GM12878 (cell line): ENCODE results near the gene MCM5. TPM values are rescaled to one million over a fixed set of nuclear protein-coding genes. Genes with fewer than 3 reads are reported as not detected.
A peak's percentile ranks its signal among the peaks of the same experiment; 100 is the strongest.

Source experiments
- ATAC-seq: fragments of 200-7000 bp; cut with Tn5 transposase; 3 replicates; pipeline ENCODE4 v1.9.1; 2020; ENCODE audit warnings: mild to moderate bottlenecking, moderate library complexity
- BruUV-seq: library from RNA; stranded (reverse); fragments of 400-500 nt; replicated peaks from 2 replicates; lab custom pipeline; 2021; lab: Mats Ljungman, UMichigan
- CTCF ChIA-PET: fragments of 300-600 bp; sonication (Branson Sonifier 250); formaldehyde crosslinking; extraction: SDS; loops from one replicate; lab custom pipeline; 2021; ENCODE audit warnings: inconsistent platforms; lab: Yijun Ruan, JAX
- POLR2A ChIA-PET: fragments of 350-600 bp; formaldehyde crosslinking; extraction: SDS; loops from one replicate; lab custom pipeline; 2021; ENCODE audit warnings: inconsistent platforms; lab: Charles Lee
- RAD21 ChIA-PET: fragments of 300-600 bp; sonication (Branson Sonifier 250); formaldehyde crosslinking; loops from one replicate; lab custom pipeline; 2023; ENCODE audit warnings: antibody characterized with exemption; ENCODE audit not compliant: unreplicated experiment; lab: Charles Lee
- SMC1A ChIA-PET: fragments of 300-600 bp; sonication (Branson Sonifier 250); formaldehyde crosslinking; loops from one replicate; lab custom pipeline; 2023; ENCODE audit not compliant: unreplicated experiment, uncharacterized antibody; lab: Charles Lee
- DNase-seq: peaks from one replicate; pipeline ENCODE4 v3.0.0-alpha.2; 2011; ENCODE audit warnings: low read depth, low spot score
- FAIRE-seq: peaks from 3 replicates; lab custom pipeline; 2011; peaks lifted over from hg19 to GRCh38; lab: Jason Lieb, UNC
- H2AFZ ChIP-seq: 2 replicates; pipeline ENCODE4 v1.6.0; 2011; ENCODE audit warnings: low read depth, low read length, control low read depth; ENCODE audit not compliant: control insufficient read depth
- H3K27ac ChIP-seq: 2 replicates; pipeline ENCODE4 v1.5.1; 2011; ENCODE audit warnings: control low read depth; ENCODE audit not compliant: control insufficient read depth, insufficient read depth
- H3K27me3 ChIP-seq, 2 experiments: replicated peaks in 1 of 2; 2 replicates each; pipeline versions ENCODE4 v1.6.0 to v1.6.1; 2011; ENCODE audit warnings: low read length in 1 of 2; ENCODE audit not compliant: control insufficient read depth in 2 of 2, insufficient read depth in 2 of 2
- H3K36me3 ChIP-seq, 2 experiments: 2 replicates each; pipeline ENCODE4 v1.5.1; 2011; ENCODE audit warnings: low read length in 1 of 2; ENCODE audit not compliant: control insufficient read depth in 2 of 2, insufficient read depth in 2 of 2
- H3K4me1 ChIP-seq: 2 replicates; pipeline ENCODE4 v1.6.1; 2011; ENCODE audit warnings: mild to moderate bottlenecking, low read length, moderate library complexity, mixed read lengths; ENCODE audit not compliant: control insufficient read depth, insufficient read depth
- H3K4me2 ChIP-seq: 2 replicates; pipeline ENCODE4 v1.6.0; 2011; ENCODE audit warnings: control low read depth; ENCODE audit not compliant: control insufficient read depth, insufficient read depth
- H3K4me3 ChIP-seq: fragments of 200-600 bp; sonication (generic); 2 replicates; pipeline ENCODE4 v1.5.1; 2016
- H3K79me2 ChIP-seq: 2 replicates; pipeline ENCODE4 v1.6.0; 2011; ENCODE audit warnings: low read length; ENCODE audit not compliant: control insufficient read depth, insufficient read depth
- H3K9ac ChIP-seq: 2 replicates; pipeline ENCODE4 v1.8.0; 2011; ENCODE audit warnings: low read length, control low read depth, mixed read lengths; ENCODE audit not compliant: control insufficient read depth, insufficient read depth
- H3K9me3 ChIP-seq: replicated peaks from 3 replicates; pipeline ENCODE4 v1.5.1; 2011; ENCODE audit warnings: mild to moderate bottlenecking, low read length; ENCODE audit not compliant: control insufficient read depth, insufficient read depth
- H4K20me1 ChIP-seq: 2 replicates; pipeline ENCODE4 v1.6.0; 2011; ENCODE audit not compliant: control insufficient read depth, insufficient read depth
- BACH1 ChIP-seq: fragments of 450-650 bp; IDR thresholded peaks from 2 replicates; pipeline ENCODE4 v1.6.1; 2017; ENCODE audit warnings: mild to moderate bottlenecking, borderline replicate concordance
- BCL3 ChIP-seq: IDR thresholded peaks from 2 replicates; pipeline ENCODE4 v1.6.1; 2011; ENCODE audit warnings: borderline replicate concordance, low read depth, mild to moderate bottlenecking, moderate library complexity, low read length; ENCODE audit not compliant: insufficient read depth, poor library complexity, severe bottlenecking
- ESRRA ChIP-seq: IDR thresholded peaks from 2 replicates; pipeline ENCODE4 v1.6.1; 2012; ENCODE audit warnings: mild to moderate bottlenecking, low read length, improper control_type of control experiment
- HCFC1 ChIP-seq: fragments of 150-350 bp; IDR thresholded peaks from 2 replicates; pipeline ENCODE4 v1.6.1; 2014; ENCODE audit warnings: low read length
- SREBF2 ChIP-seq: IDR thresholded peaks from 2 replicates; pipeline ENCODE4 v1.6.1; 2012; ENCODE audit warnings: mild to moderate bottlenecking, low read length
- TBL1XR1 ChIP-seq: IDR thresholded peaks from 2 replicates; pipeline ENCODE4 v1.6.1; 2012; ENCODE audit warnings: low read depth, low read length, improper control_type of control experiment
- TCF12 ChIP-seq: IDR thresholded peaks from 2 replicates; pipeline ENCODE4 v1.6.1; 2011; ENCODE audit warnings: low read depth, mild to moderate bottlenecking, low read length
- WGBS: methylation state at CpG from one replicate; pipeline ENCODE4 v1.1.6; 2016; ENCODE audit warnings: low lambda C conversion rate; ENCODE audit not compliant: insufficient replicate concordance, insufficient coverage; ENCODE audit errors: missing lambda C conversion rate; 5-methylcytosine and 5-hydroxymethylcytosine counted together
- in situ Hi-C: fragments of 300-500 bp; cut with MboI; formaldehyde crosslinking; loops from 9 replicates; pipeline ENCODE4 v1.14.3; 2018; ENCODE audit warnings: mixed read lengths
- intact Hi-C: fragments of 100-400 bp; cut with micrococcal nuclease; formaldehyde crosslinking; loops from one replicate; pipeline ENCODE4 v1.14.2; 2022; ENCODE audit not compliant: unreplicated experiment
- polyA plus RNA-seq, 11 experiments: library from polyadenylated mRNA; depleted of rRNA in 4 of 11; unstranded in 6 of 11; stranded (reverse) in 5 of 11; fragments of >200 nt; fragmentation: Nextera tagmentation in 4 of 11; fragmentation: Illumina TruSeq in 1 of 11; extraction: Ambion mirVana in 4 of 11; extraction: Trizol in 1 of 11; gene quantifications; 1 replicate in 1 of 11; 2 replicates in 10 of 11; pipeline versions ENCODE4 v1.2.1 to v1.2.3, GENCODE V29; 2011 to 2016; ENCODE audit warnings: inconsistent platforms in 2 of 11, missing spikeins in 2 of 11, low read depth in 1 of 11
- total RNA-seq, 4 experiments: library from RNA; depleted of rRNA in 3 of 4; stranded (reverse); fragments of >200 nt in 3 of 4; fragmentation: Illumina TruSeq in 1 of 4; extraction: Trizol in 1 of 4; gene quantifications; 2 replicates each; pipeline versions ENCODE4 v1.2.1 to v1.2.3, GENCODE V29; 2013 to 2021

Gene MCM5
- total and polyA plus RNA-seq, 10 of the 15 experiments (the other 5 are each of a cell fraction or from before 2014, with no cell fraction given) = 14.1 to 360 (median 164) TPM

- POLR2A ChIA-PET = no interaction called here
- SMC1A ChIA-PET = no interaction called here
- DNase-seq (no peak), FAIRE-seq (no peak), ATAC-seq (no peak)
- H3K4me2 ChIP-seq = no peak overlapping the region
- no peak overlapping the region for H3K27ac ChIP-seq
- no peak overlapping the region for H3K4me3 ChIP-seq
- no peaks in the 10 kb centered on the region for H3K79me2 ChIP-seq
- CTCF ChIA-PET = no interaction called here
- in situ Hi-C loops (no loop called here), intact Hi-C loops (no loop called here)
- H2AFZ ChIP-seq = no peak overlapping the region
- no peaks in the 10 kb centered on the region for H3K9me3 ChIP-seq
- H4K20me1 ChIP-seq = no peaks in the 10 kb centered on the region
- H3K27me3 ChIP-seq = no peaks in the 10 kb centered on the region
- H3K9ac ChIP-seq = no peak overlapping the region
- peaks cover 0 to 6% of the 10 kb centered on the region in 2 experiments; a peak in 3 of 4 replicates for H3K36me3 ChIP-seq
- WGBS = 90% methylated on average over 13 of the region's 13 CpGs
- BruUV-seq = no TSS peak
- TF ChIP-seq HCFC1 = no peak
- no peak for TF ChIP-seq SREBF2
- peak; percentile 34 for TF ChIP-seq BCL3
- RAD21 ChIA-PET = no interaction called here
- peaks cover 5% of the 10 kb centered on the region for H3K4me1 ChIP-seq
These were observed 46.4 kb downstream of the MCM5 start for GRCh38 chr22:35446365-35446764.

- Histone ChIP-seq H4K20me1 (no peaks in the 10 kb centered on the region), H3K9me3 (no peaks in the 10 kb centered on the region), H3K4me1 (peaks cover 5% of the 10 kb centered on the region), H3K4me2 (no peak overlapping the region), H3K36me3 (peaks cover 0 to 6% of the 10 kb centered on the region in 2 experiments; a peak in 3 of 4 replicates), H3K79me2 (no peaks in the 10 kb centered on the region), H3K27me3 (no peaks in the 10 kb centered on the region), H3K4me3 (no peak overlapping the region), H3K27ac (no peak overlapping the region), H3K9ac (no peak overlapping the region), H2AFZ (no peak overlapping the region)
- WGBS = 91% methylated on average over 8 of the region's 8 CpGs
- ChIA-PET CTCF (no interaction called here), RAD21 (no interaction called here), POLR2A (interaction anchor here (0.6 kb wide), 1 partner anchor 69 kb away, joined by 8 read pairs; no protein-coding TSS in a partner anchor), SMC1A (no interaction called here)
- in situ Hi-C loops (no loop called here), intact Hi-C loops (no loop called here)
- no peak for ATAC-seq
- no peak for FAIRE-seq
- no TSS peak for BruUV-seq
- DNase-seq = no peak
- TF ChIP-seq TCF12 (no peak), ESRRA (no peak), TBL1XR1 (no peak), BACH1 (no peak)
These were observed 48.6 kb downstream of the MCM5 start for GRCh38 chr22:35448523-35448922.
